Astrocyte of the cerebellum (primary cell): ENCODE data around the gene SERPINA12.

Experiments used
- DNase-seq: peaks from one replicate; pipeline ENCODE4 v3.0.0-alpha.2; 2011; ENCODE audit warnings: low read depth
- H3K4me3 ChIP-seq: 2 replicates; pipeline ENCODE4 v1.5.1; 2011; ENCODE audit warnings: mild to moderate bottlenecking, low read depth, low read length, moderate library complexity
- CTCF ChIP-seq: IDR thresholded peaks from 2 replicates; pipeline ENCODE4 v1.5.1; 2012; ENCODE audit warnings: low read length, low read depth, moderate library complexity, mild to moderate bottlenecking; ENCODE audit errors: missing control alignments
- in situ Hi-C: cut with HindIII; loops from 2 replicates; pipeline ENCODE4 v1.10.0; 2017; ENCODE audit warnings: low sequenced_read_pairs

SERPINA12 gene

GRCh38 chr14:94509356-94509755, at the start of gene SERPINA12:
Gene SERPINA12, minus strand, starts transcription at chr14:94509469. Its CDS starts 11,072 bp downstream, at chr14:94498397.
- in situ Hi-C loops, result no loop called here
- no peak within 1 kb of the TSS for H3K4me3 ChIP-seq
- no peak for TF ChIP-seq CTCF
- DNase-seq, result no peak

- H3K4me3 ChIP-seq, result no peak overlapping the region
- in situ Hi-C loops, result no loop called here
- no peak for TF ChIP-seq CTCF
- no peak for DNase-seq
Observed at GRCh38 chr14:94558842-94559241, 49.6 kb upstream of the SERPINA12 start.

GRCh38 chr14:94557327-94557726, 48.1 kb upstream of the SERPINA12 start:
- H3K4me3 ChIP-seq, result no peak overlapping the region
- in situ Hi-C loops, result no loop called here
- no peak for DNase-seq
- no peak for TF ChIP-seq CTCF

GRCh38 chr14:94555991-94556390, 46.7 kb upstream of the SERPINA12 start:
- no peak for TF ChIP-seq CTCF
- in situ Hi-C loops, result no loop called here
- no peak overlapping the region for H3K4me3 ChIP-seq
- no peak for DNase-seq

- H3K4me3 ChIP-seq, result no peak overlapping the region
- in situ Hi-C loops, result no loop called here
- no peak for DNase-seq
- TF ChIP-seq CTCF, result no peak
Observed at GRCh38 chr14:94550041-94550440, 40.8 kb upstream of the SERPINA12 start.

GRCh38 chr14:94548999-94549985, 40.0 kb upstream of the SERPINA12 start:
- peak; percentile 88 for TF ChIP-seq CTCF
- no peak for DNase-seq
- in situ Hi-C loops, result no loop called here
- no peak overlapping the region for H3K4me3 ChIP-seq
